ENCODE measurements around the gene CNR2.
A peak's percentile ranks its signal among the peaks of the same experiment; 100 is the strongest.
"Not testable (repeated sequence)": the region's sequence is repeated elsewhere in the genome, so short reads cannot be mapped to it uniquely, and the experiment has no call there.

Gene CNR2

DNA sequence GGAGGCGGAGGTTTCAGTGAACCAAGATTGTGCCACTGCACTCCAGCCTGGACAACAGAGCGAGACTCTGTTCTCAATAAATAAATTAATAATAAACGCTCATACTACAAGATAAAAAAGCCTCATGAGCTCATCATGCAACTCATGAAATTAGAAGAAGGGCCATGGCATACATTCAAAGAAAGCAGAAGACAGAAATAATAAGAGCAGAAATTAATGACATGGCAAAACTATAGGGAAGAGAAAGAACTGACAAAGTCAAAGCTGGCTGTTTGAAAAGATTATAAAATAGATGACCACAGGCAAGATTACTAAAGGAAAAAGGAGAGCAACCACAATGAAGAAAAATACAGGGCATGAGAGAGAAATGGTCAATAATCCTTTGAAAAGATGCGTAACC is 30.4 kb downstream of the CNR2 start:
- no peak for DNase-seq

GRCh38 chr1:23879809-23880208 is 33.4 kb downstream of the CNR2 start:
- no peak for DNase-seq

- no peak for DNase-seq
These were observed 34.5 kb downstream of the CNR2 start for GRCh38 chr1:23878668-23879067.

DNA sequence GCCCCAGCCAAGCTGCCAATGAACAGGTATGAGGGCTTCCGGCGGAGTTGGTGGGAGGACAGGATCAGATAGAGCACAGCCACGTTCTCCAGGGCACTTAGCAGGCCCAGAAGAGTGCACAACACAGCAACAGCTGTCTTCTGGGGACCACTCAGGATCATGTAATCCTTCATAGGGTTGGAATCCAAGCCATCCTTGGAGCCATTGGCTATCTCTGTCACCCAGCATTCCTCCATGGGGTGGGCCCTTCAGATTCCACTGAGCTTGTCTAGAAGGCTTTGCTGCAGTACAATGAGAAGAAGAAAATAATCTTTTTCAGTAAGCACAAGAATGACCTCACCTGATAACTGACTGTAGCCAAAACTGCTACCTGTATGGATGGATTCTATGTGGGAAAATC is 37.8 kb downstream of the CNR2 start:
- no peak for DNase-seq

DNA sequence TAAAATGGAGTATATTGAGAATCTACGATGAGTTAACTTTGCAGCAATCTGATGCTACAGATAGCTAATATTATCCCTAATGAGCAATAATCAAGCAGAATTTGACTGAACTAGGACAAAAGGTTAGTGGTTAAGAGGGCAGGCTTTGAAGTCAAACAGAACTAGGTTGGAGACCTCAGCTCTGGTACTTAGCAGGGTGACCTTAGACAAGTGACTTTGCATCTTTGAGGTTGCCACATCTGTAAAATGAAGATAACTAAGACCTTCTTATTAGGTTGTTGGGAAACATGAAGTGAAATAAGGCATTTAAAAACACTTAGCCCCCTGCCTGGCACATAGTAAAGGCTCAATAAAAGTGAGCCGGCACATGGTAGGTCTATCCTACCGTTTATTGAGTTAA is 40.7 kb downstream of the CNR2 start:
- no peak for DNase-seq

- no peak for DNase-seq
These were observed 44.1 kb downstream of the CNR2 start for GRCh38 chr1:23869051-23869450.

- DNase-seq, result no peak
These were observed 44.6 kb downstream of the CNR2 start for GRCh38 chr1:23868557-23869016.

GRCh38 chr1:23867895-23868556 is 45.1 kb downstream of the CNR2 start, which contains the start of gene FUCA1:
Gene FUCA1 (minus strand): TSS chr1:23868290. CDS start chr1:23868286, 4 bp downstream.
- DNase-seq, result peak; percentile 91

DNA sequence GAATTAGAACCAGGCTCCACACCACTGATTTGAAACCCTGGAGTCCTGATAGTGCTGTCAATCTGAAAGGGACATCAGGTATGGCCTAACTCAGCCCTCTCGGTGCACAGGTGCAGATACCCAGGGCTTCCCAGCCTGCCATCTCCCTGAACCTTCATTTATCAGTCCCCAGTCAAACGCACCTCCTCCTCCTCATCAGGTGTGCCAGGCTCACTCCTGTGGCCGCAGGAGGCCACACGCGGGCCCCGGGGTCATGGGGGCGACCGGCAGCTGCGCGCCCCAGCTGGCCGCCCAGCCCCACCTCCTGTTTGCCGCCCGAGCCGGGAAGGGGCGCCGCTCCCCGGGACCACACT is 45.6 kb downstream of the CNR2 start:
- no peak for DNase-seq

GRCh38 chr1:23865543-23865930 is 47.6 kb downstream of the CNR2 start:
- DNase-seq, result peak; percentile 87

GRCh38 chr1:23864801-23865542 is 48.2 kb downstream of the CNR2 start:
- DNase-seq, result no peak

- no peak for DNase-seq
These were observed 50.5 kb downstream of the CNR2 start for GRCh38 chr1:23862640-23863039.

GRCh38 chr1:23854568-23854967 is 58.6 kb downstream of the CNR2 start:
- peak; percentile 28 for DNase-seq

DNA sequence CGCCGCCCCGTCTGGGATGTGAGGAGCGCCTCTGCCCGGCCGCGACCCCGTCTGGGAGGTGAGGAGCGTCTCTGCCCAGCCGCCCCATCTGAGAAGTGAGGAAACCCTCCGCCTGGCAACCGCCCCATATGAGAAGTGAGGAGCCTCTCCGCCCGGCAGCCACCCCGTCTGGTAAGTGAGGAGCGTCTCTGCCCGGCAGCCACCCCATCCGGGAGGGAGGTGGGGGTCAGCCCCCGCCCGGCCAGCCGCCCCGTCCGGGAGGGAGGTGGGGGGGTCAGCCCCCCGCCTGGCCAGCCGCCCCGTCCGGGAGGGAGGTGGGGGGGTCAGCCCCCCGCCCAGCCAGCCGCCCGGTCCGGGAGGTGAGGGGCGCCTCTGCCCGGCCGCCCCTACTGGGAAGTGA is 60.0 kb downstream of the CNR2 start:
- DNase-seq, result not testable (repeated sequence)

GRCh38 chr1:23851406-23851805 is 61.8 kb downstream of the CNR2 start:
- DNase-seq, result not testable (repeated sequence)

- no peak for DNase-seq
These were observed 64.2 kb downstream of the CNR2 start for GRCh38 chr1:23848673-23849616.

- DNase-seq, result not testable (repeated sequence)
These were observed 65.6 kb downstream of the CNR2 start for GRCh38 chr1:23847482-23848095.

GRCh38 chr1:23845163-23845562 is 68.0 kb downstream of the CNR2 start:
- DNase-seq, result no peak

DNA sequence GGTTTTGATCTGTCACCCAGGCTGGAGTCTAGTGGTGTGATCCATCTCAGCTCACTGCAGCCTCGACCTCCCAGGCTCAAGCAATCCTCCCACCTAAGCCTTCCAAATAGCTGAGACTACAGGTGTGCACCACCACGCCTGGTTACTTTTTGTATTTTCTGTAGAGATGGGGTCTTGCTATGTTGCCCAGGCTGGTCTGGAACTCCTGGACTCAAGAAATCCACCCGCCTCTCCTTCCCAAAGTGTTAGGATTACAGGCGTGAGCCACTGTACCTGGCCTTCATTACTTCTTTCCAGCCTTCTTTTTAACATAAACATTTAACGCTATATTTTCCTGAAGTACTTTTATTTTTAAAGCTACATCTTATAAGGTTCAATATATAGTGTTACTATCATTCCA is 69.5 kb downstream of the CNR2 start:
- no peak for DNase-seq

- DNase-seq, result peak; percentile 60
These were observed 74.7 kb downstream of the CNR2 start for GRCh38 chr1:23838401-23838866.

GRCh38 chr1:23837908-23838307 is 75.3 kb downstream of the CNR2 start:
- DNase-seq, result no peak

DNA sequence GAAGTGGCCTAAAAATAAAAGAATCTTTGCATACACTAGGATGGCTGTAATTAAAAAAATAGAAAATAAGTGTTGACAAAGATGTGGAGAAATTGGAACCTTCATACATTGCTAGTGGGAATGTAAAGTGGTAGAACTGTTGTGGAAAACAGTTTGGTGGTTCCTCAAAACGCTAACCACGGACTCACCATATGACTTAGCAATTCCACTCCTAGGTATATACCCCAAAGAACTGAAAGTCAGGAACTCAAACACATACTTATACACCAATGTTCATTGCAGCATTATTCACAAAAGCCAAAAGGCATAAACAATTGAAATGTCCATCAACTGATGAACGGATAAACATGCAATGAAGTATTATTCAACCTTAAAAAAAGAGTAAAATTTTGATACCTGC is 77.1 kb downstream of the CNR2 start:
- DNase-seq, result no peak

GRCh38 chr1:23834156-23834555 is 79.0 kb downstream of the CNR2 start:
- DNase-seq, result not testable (repeated sequence)
